Prostate gland (tissue), 2 donors: ENCODE results near the gene TXNDC17.

ENCODE experiments used
- CTCF ChIP-seq, 4 experiments: fragments of 200-600 bp in 2 of 4; fragments of 450-650 bp in 2 of 4; sonication (generic) in 2 of 4; IDR thresholded peaks; 1 replicate in 3 of 4; 2 replicates in 1 of 4; pipeline ENCODE4 v1.5.1; 2016 to 2019; ENCODE audit warnings: antibody characterized with exemption in 4 of 4, mild to moderate bottlenecking in 2 of 4, moderate library complexity in 2 of 4
- POLR2AphosphoS5 ChIP-seq: sonication (generic); formaldehyde crosslinking; IDR thresholded peaks from one replicate; pipeline ENCODE4 v1.6.1; 2017; ENCODE audit warnings: antibody characterized with exemption

DNA sequence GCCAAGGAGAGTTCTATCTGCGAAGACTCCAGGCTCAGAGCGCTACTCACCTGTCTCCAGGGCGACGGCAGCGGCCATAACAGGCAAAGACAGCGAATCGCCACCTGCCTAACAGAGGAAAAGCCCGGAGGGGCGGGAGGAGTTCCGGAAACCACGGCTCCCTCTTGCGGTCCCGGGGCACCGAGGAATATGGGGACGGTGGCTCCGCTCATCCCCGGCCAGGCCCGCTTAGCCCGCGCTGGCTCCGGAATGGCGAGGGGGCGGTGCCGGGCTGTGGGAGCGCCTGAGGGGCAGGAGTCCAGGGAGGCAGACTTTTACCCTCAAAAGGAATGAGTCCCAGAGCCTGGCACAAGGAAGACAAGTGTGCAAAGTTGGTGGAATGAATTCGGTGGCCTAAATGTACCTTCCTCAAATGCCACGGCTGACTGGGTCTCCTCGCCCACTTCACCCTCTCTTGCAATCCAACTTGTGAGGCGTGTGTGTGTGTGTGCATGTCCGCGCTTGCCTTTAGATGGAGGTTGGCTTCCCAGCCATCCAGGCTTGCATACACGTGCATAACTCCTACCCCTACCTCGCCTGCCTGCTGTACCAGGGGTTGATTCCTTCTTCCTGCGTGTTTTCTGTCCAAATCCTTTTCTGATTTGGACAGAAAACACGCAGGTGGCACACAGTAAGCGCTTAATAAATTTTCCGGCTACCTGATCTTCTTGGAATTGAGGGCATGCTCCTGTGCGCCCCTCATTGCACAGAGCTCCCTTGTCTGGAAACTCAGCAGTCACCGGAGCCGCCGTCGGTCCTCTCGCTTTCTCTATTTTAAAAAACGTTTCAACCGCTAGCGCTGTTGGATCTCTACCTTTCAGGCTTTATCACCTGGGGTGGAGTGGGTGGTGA is 14.2 kb downstream of the TXNDC17 start:
- peak; percentile 9 for TF ChIP-seq POLR2AphosphoS5
- peak in 2 of 4 experiments; percentile 24 to 33 for TF ChIP-seq CTCF (IDR thresholded peaks at IDR 0.05)
